Esophagus squamous epithelium (tissue), 5 donors: ENCODE data around the gene TMC8. TPM values are rescaled to one million over a fixed set of nuclear protein-coding genes. Genes with fewer than 3 reads are reported as not detected.

Source experiments
- DNase-seq: peaks from one replicate; lab custom pipeline; 2025; lab: John Stamatoyannopoulos, UW
- H3K27ac ChIP-seq, 4 donors: fragments of 200-600 bp; sonication (generic); one replicate each; pipeline ENCODE4 v1.5.1; 2016 to 2019; ENCODE audit warnings: mild to moderate bottlenecking in 1 of 4
- H3K27me3 ChIP-seq, 4 donors: fragments of 200-600 bp; sonication (generic); 1 replicate in 3 of 4; 2 replicates in 1 of 4; pipeline versions ENCODE4 v1.5.1 to v1.6.0; 2017 to 2021; ENCODE audit warnings: antibody characterized with exemption in 1 of 4
- H3K36me3 ChIP-seq, 3 donors: fragments of 200-600 bp; sonication (generic); one replicate each; pipeline ENCODE4 v1.5.1; 2016 to 2019
- H3K4me1 ChIP-seq, 3 donors: fragments of 200-600 bp; sonication (generic); one replicate each; pipeline ENCODE4 v1.5.1; 2017 to 2019
- H3K4me3 ChIP-seq, 4 donors: fragments of 200-600 bp; sonication (generic); 1 replicate in 3 of 4; 2 replicates in 1 of 4; pipeline ENCODE4 v1.5.1; 2016 to 2019; ENCODE audit warnings: mild to moderate bottlenecking in 2 of 4, moderate library complexity in 1 of 4
- H3K9me3 ChIP-seq, 3 donors: fragments of 200-600 bp; sonication (generic); one replicate each; pipeline ENCODE4 v1.5.1; 2016 to 2019
- POLR2A ChIP-seq, 4 donors: fragments of 450-650 bp; IDR thresholded peaks; one replicate each; pipeline ENCODE4 v1.6.1; 2017; ENCODE audit warnings: antibody characterized with exemption in 4 of 4, mild to moderate bottlenecking in 4 of 4, moderate library complexity in 3 of 4
- WGBS, 2 donors: methylation state at CpG; one replicate each; pipeline ENCODE4 v1.1.5; 2018; 5-methylcytosine and 5-hydroxymethylcytosine counted together
- intact Hi-C: fragments of 100-400 bp; cut with DNase I; formaldehyde crosslinking; loops from one replicate; pipeline ENCODE4 v1.15.0; 2022
- total RNA-seq, 4 donors: library from RNA; depleted of rRNA; stranded (reverse); fragments of >200 nt; gene quantifications; one replicate each; pipeline ENCODE4 v1.1.0, GENCODE V29; 2016
- TF ChIP-seq, protein P1 (sequence below), 6 experiments: fragments of 450-650 bp in 4 of 6; fragments of 200-600 bp in 2 of 6; sonication (generic) in 2 of 6; IDR thresholded peaks; one replicate each; pipeline ENCODE4 v1.5.1; 2016 to 2019; ENCODE audit warnings: antibody characterized with exemption in 6 of 6, mild to moderate bottlenecking in 4 of 6, moderate library complexity in 4 of 6
- donor health status: DM: yes; HTN: yes; CAD: no.

The TMC8 gene
- total RNA-seq, 4 donors from 2014 or later: 1.00 to 5.7 (median 1.5) TPM

- no peak for TF ChIP-seq POLR2A (IDR thresholded peaks at IDR 0.05)
- TF ChIP-seq, protein P1, sequence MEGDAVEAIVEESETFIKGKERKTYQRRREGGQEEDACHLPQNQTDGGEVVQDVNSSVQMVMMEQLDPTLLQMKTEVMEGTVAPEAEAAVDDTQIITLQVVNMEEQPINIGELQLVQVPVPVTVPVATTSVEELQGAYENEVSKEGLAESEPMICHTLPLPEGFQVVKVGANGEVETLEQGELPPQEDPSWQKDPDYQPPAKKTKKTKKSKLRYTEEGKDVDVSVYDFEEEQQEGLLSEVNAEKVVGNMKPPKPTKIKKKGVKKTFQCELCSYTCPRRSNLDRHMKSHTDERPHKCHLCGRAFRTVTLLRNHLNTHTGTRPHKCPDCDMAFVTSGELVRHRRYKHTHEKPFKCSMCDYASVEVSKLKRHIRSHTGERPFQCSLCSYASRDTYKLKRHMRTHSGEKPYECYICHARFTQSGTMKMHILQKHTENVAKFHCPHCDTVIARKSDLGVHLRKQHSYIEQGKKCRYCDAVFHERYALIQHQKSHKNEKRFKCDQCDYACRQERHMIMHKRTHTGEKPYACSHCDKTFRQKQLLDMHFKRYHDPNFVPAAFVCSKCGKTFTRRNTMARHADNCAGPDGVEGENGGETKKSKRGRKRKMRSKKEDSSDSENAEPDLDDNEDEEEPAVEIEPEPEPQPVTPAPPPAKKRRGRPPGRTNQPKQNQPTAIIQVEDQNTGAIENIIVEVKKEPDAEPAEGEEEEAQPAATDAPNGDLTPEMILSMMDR (IDR thresholded peaks at IDR 0.05): no peak
- H3K9me3 ChIP-seq: no peaks in the 10 kb centered on the region
- H3K27ac ChIP-seq: peak overlapping the region; percentile 82 to 88 (median 86)
- H3K27me3 ChIP-seq: no peaks in the 10 kb centered on the region
- 28 to 50% methylated on average over 6 to 10 of the region's 20 CpGs for WGBS, 2 donors
- no peak for DNase-seq
- H3K4me3 ChIP-seq: no peak overlapping the region
- H3K36me3 ChIP-seq: no peaks in the 10 kb centered on the region
- peaks cover 38 to 94% (median 46%) of the 10 kb centered on the region in 3 donors for H3K4me1 ChIP-seq
- intact Hi-C loops: no loop called here
Measured at GRCh38 chr17:78141437-78142118, 11.0 kb downstream of the TMC8 start.

- Histone ChIP-seq H3K4me3 (no peak overlapping the region), H3K27me3 (no peaks in the 10 kb centered on the region), H3K36me3 (no peaks in the 10 kb centered on the region), H3K27ac (peak overlapping the region; percentile 82 to 88 (median 86)), H3K4me1 (peaks cover 38 to 94% (median 46%) of the 10 kb centered on the region in 3 donors), H3K9me3 (no peaks in the 10 kb centered on the region)
- 51 to 83% methylated on average over 2 to 11 of the region's 16 CpGs for WGBS, 2 donors
- TF ChIP-seq, protein P1 (IDR thresholded peaks at IDR 0.05): no peak
- TF ChIP-seq POLR2A (IDR thresholded peaks at IDR 0.05): peak in 1 of 4 donors; percentile 28
- intact Hi-C loops: no loop called here
- no peak for DNase-seq
Measured at GRCh38 chr17:78142119-78142861, 11.7 kb downstream of the TMC8 start.

DNA sequence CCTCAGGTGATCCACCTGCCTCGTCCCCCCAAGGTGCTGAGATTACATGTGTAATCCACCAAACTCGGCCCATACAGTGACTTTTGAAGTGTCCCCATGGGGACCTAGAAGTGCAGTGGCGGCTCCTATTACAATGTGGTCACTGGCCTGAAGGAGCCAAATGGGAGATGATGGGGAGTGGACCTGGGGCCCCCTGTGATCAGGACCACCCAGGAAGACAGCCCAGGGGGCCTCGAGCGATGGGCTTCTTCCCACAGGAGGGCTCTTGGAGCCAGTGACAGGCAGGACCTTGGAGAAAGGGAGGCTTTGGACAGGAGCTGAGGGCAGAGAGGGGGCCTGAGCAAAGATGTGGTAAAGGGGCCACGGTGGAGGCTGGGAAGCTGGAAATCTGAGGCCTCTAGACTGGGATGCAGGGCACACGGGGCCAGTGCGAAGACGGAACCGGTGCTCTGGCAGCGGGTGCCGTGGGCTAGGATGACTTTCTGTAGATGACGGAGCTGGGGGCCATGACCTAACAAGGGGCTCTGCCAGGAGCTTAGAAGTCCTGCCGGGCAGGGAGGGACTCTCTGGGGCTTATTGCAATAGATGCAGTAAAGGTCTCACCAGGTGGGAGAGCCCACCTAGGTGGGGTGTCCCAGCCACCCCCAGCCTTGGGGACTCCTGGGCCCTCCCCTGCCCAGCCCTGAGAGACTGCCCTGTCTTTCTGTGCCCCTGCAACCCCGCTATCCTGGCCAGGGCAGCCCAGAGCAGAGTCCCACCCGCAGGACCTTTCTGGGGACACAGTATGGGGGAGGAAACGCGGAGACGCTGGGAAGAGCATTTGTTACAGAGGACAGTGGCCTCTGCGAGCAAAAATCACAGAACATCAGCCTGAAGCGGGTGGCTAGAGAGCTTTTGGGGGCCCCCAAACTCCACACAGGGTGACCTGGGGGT lies 12.9 kb downstream of the TMC8 start:
- intact Hi-C loops: no loop called here
- no peak for DNase-seq
- Histone ChIP-seq H3K4me1 (peaks cover 42 to 94% (median 53%) of the 10 kb centered on the region in 3 donors), H3K36me3 (no peaks in the 10 kb centered on the region), H3K27me3 (no peaks in the 10 kb centered on the region), H3K27ac (peak overlapping the region in 3 of 4 donors; percentile 69 to 80 (median 70)), H3K9me3 (no peaks in the 10 kb centered on the region), H3K4me3 (no peak overlapping the region)
- 88 to 94% methylated on average over 9 to 16 of the region's 21 CpGs for WGBS, 2 donors
- TF ChIP-seq POLR2A (IDR thresholded peaks at IDR 0.05): no peak
- TF ChIP-seq, protein P1 (IDR thresholded peaks at IDR 0.05): no peak

DNA sequence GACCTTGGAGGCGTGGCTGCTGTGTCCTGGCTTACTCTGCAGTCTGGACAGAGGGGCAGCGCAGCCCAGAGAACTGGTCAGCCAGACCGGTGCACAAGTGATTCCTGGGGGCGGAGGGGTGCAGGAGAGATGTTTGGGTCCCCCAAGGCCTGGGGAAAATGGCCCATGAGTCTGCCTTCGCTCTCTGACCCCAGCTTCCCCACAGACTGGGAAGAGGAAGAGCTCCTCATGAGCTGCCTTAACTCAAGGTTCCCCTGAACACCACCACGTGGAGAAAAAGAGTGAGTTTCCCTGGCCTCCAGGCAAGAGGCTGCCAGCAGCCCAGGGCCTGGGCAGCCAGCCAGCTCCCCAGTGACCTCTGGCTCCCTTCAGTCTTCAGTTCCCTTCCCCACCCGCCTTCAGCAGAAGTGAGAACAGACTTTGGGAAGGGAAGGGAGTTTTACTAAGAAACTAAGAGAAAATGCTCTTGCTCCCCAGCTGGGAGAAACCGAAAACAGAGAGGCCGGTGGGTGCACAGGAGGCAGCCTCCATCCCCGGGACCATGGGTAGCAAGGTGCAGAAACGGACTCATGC lies 13.7 kb downstream of the TMC8 start:
- H3K4me1 ChIP-seq: peaks cover 42 to 88% (median 53%) of the 10 kb centered on the region in 3 donors
- H3K4me3 ChIP-seq: no peak overlapping the region
- DNase-seq: no peak
- WGBS, 2 donors: 63 to 69% methylated on average over 7 to 9 of the region's 11 CpGs
- no peaks in the 10 kb centered on the region for H3K36me3 ChIP-seq
- no peaks in the 10 kb centered on the region for H3K9me3 ChIP-seq
- TF ChIP-seq, protein P1 (IDR thresholded peaks at IDR 0.05): no peak
- H3K27me3 ChIP-seq: no peaks in the 10 kb centered on the region
- peak overlapping the region; percentile 4 to 80 (median 70) for H3K27ac ChIP-seq
- intact Hi-C loops: no loop called here
